Measurements from ENCODE around the gene MPND.

DNA sequence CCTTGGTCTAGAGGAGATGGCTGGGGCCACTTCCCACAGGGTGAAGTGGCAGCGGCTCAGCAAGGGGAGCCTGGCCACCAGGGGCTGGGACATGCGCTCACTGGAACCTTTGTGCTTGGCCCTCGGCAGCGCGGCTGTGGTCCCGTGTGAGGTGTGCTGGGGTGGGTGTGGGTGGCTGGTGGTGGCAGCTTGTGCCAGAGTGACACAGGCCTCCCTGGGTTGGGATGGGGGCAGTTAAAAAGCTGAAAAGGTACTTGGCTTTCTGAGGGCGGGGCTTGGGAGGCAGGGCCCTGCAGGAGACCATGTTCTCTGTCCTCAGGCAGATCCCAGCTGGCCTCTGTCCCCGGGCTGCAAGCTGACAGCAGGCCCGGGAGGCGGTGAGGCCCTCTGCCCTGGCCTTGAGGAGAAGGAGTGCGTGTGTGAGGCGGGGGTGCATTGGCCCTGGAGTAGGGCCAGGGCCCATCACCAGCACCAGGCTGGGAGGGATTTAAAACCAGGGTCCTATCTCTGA lies 17.3 kb downstream of the MPND start:
- no peak for TF ChIP-seq POLR2A (IDR thresholded peaks at IDR 0.05)
- TF ChIP-seq, protein P1, sequence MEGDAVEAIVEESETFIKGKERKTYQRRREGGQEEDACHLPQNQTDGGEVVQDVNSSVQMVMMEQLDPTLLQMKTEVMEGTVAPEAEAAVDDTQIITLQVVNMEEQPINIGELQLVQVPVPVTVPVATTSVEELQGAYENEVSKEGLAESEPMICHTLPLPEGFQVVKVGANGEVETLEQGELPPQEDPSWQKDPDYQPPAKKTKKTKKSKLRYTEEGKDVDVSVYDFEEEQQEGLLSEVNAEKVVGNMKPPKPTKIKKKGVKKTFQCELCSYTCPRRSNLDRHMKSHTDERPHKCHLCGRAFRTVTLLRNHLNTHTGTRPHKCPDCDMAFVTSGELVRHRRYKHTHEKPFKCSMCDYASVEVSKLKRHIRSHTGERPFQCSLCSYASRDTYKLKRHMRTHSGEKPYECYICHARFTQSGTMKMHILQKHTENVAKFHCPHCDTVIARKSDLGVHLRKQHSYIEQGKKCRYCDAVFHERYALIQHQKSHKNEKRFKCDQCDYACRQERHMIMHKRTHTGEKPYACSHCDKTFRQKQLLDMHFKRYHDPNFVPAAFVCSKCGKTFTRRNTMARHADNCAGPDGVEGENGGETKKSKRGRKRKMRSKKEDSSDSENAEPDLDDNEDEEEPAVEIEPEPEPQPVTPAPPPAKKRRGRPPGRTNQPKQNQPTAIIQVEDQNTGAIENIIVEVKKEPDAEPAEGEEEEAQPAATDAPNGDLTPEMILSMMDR (IDR thresholded peaks at IDR 0.05), result no peak

Data from Peyer's patch (tissue), 4 donors.